GM21367 (cell line): ENCODE results near the gene LRRFIP2.
"Not testable (repeated sequence)": the region's sequence is repeated elsewhere in the genome, so short reads cannot be mapped to it uniquely, and the experiment has no call there.

Experiments
- ATAC-seq: cut with Tn5 transposase; IDR thresholded peaks from one replicate; pipeline ENCODE4 v1.9.1; 2021; ENCODE audit not compliant: unreplicated experiment

The LRRFIP2 gene

DNA sequence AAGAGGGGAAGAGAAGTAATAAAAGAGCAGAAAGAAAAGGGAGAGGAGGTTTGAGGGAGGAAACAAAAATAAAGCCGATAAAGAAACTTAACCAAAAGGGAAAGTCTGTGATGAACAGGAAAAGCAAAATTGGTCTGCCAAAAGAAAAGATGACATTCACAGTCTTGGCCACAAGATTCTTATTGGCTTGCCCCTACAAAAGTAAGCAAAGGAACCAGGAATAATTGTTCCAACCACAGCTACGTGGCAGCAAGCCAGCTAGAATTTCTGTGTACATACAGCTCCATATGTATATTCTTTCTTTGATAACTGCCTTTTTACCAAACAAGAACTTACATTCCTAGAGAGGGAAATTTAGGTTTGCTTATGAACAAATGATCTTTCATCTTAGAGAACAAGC, 101.5 kb downstream of the LRRFIP2 start:
- no peak for ATAC-seq

DNA sequence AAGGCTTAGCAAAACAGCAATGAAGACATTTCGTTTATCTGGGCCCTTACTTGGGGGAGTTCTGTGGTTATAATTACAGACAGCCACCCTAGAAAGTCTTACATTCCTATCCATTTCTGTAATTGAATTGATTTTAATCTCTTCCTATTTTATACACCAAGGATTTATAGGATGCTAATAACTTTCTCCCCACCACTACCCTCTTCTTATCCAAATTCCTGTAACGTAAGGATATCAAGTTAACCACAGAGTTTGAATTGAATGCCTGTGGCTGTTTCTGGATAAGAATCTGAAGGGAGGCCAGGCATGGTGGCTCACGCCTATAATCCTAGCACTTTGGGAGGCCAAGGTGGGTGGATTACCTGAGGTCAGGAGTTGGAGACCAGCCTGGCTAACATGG, 102.5 kb downstream of the LRRFIP2 start:
- ATAC-seq, result no peak

DNA sequence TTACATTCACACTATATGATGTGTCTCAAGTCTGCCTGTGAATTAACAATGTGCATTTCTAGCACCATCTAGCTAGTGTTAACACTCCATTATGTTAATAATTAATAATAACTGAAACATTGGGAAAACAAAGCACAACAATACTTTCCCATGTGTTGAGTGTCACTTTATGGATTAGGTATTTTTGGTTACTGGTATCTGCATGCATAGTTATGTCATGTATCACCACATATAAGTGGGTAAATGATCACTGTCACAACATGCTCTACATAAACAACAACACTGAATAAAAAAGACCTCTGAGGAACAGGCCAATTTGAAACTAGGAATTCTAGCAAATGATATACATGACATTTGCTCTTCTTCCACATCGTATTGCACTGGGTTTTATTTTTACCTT, 106.4 kb downstream of the LRRFIP2 start:
- ATAC-seq, result no peak

DNA sequence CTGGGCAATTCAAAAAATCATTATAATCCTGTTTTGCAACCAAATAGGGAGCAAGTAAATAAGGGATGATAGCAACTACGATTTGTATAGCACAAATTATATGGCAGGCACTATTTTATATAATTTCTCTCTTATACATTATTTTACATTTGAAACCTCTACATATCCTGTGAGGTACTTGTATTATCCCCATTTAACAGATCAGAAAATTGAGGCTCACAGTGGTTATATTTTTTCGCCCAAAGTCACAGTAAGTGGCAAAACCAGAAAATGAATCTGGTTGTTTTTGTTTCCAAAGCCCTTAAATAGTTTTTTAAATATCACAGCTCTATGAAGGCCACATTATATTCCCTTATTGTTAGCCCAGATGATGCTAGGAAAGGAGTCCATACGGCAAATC, 106.8 kb downstream of the LRRFIP2 start:
- ATAC-seq, result no peak

DNA sequence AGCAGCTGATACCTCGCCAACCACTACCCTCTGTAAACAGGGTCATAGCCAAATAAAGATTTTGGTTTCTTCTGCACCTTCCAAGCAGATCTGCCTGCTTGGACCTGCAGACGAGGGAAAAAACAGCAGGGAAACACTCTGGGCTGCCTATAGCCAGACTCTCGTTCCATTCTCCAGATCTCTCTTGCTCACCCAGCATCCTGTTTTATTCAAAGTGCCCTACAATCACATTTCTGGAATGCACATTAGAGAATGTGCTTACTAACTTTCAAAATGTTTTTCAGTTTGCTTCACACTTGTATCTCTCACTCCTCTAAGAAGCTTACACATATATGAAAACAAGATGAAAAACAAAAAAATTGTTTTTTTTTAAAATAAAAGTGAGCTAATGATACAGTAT, 109.6 kb downstream of the LRRFIP2 start:
- no peak for ATAC-seq

DNA sequence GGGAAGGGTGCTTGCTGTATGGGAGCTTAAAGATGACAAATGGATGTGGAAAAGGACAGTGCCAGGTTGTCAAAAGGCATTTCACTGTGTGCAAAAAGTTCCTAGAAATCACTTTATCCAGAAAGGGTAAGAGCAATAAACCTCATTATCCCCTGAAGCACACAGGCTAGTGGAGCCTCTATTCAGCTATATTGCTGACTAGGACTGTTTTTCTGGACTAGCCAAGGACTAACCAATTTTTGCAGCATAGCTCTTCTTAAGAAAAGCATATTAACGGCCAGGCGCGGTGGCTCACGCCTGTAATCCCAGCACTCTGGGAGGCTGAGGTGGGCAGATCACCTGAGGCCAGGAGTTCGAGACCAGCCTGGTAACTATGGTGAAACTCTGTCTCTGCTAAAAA, 116.3 kb downstream of the LRRFIP2 start:
- ATAC-seq, result no peak

DNA sequence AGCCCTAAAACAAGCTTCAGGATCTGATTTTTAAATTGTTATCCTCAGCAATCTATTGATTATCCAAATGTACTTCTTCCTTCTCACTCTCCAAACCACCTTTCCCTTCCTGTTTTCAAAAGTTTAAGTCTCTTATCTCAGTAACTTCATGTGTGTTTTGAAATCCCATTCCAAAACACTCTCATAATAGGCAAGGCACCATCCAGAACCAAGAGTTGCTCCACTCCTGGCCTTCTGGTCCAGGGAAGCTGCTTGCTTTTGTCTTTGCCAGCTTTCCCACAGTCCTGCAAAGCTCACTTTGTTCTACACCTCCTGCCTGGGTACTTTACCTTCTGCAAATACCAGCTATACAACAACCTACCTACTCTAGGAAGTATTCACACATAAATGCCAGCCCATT, 117.6 kb downstream of the LRRFIP2 start:
- ATAC-seq, result no peak

DNA sequence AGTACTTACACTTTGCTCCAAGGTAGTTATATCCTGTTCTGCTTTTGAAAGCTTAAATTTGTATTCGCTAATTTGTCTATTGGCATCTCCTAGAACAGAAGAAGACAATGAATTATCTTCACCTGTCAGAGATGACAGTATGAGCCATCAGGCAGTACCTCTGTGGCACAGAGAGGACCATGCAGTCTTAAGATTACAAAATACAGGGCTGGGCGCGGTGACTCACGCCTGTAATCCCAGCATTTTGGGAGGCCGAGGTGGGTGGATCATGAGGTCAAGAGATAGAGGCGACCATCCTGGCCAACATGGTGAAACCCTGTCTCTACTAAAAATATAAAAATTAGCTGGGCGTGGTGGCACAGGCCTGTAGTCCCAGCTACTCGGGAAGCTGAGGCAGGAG, 119.3 kb downstream of the LRRFIP2 start:
- not testable (repeated sequence) for ATAC-seq

DNA sequence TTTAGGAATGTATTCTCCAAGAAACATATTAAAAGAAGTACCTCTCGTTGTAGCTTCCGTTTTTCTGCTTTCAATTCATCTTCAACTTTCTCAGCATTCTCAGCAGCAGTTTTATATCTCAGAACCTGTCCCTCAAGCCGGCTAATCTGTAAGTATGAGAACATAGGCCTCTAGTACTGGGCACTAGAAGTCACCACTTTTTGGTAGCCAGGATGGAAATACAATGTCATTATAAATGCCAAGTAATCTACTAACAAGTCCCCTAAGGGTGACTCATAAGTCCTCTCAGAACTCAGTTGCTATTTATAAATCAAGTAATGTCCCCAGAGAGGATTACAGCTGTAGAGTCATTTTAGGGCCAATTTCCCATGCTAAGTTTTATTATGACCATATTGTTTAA, 120.0 kb downstream of the LRRFIP2 start:
- peak; percentile 92 for ATAC-seq

DNA sequence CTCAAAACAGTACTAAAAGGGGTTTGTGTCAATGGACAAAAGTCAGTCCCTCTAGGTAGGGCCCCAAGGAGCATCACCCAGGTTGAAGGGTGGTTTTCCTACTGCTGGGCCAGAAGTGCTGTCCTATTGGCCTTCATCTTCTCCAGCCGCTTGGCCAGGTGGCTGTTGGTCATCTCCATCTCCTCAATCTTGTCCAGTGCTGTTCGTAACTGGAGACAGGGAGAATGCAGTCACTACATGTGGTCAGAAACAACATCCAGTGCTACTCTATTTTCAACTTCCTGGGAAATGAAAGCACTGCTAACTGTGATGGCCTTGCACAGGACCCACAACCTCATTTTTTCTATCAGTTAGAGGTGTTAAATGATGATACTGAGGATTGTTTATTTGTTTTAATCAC, 120.6 kb downstream of the LRRFIP2 start:
- no peak for ATAC-seq

DNA sequence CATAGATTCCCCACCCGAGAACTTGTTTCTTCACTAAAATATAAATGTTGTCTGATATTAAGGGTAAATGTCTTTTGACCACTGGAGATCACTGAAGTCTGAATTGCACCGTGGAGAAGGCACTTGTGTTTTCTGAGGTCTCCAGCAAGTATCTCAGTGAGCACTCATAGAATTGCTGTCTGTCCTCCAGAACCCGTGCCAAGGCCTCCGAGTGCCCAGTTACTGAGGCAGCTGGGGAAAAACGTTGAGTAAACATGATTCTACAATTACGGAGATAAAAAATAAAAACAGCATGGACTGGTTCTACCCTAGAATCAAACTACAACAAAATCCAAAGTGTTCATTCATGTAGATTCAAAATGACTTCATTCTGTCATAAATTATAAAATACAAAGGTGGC, 121.0 kb downstream of the LRRFIP2 start:
- ATAC-seq, result no peak

DNA sequence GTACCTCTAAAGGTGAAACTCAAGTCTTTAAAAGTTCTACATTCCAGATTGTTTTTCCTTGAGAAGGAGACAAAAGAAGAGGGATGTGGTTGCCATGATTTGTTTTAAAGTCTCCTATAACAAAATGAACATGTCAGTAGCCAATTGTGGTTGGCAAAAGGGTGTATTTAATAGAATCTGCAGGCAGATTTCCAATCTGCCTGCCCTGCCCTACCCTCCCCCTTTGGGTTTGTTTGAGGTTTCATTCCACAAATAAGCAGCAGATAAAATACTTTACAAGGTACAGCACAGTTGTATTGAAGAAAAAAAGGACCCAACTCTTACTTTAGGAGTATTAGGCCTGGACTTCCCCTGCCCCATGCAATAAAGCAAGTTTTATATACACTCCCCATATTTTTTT, 121.5 kb downstream of the LRRFIP2 start:
- no peak for ATAC-seq

DNA sequence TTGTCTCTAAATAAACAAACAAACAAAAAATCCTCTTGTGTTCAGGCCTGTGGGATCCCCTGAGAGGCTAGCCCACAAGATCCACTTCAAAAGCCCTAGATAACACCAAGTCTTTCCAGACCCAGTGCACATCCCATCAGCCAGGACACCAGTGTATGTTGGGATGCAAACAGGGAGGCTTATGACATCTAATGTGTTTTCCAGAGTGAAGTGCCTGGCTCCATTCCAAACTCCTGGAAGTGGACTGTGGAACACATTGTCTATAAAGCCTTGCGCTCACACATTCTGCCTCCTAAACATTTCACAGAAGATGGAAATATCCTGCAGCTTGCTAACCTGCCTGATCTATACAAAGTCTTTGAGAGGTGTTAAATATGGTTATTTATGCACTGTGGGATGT, 124.1 kb downstream of the LRRFIP2 start:
- ATAC-seq, result no peak

DNA sequence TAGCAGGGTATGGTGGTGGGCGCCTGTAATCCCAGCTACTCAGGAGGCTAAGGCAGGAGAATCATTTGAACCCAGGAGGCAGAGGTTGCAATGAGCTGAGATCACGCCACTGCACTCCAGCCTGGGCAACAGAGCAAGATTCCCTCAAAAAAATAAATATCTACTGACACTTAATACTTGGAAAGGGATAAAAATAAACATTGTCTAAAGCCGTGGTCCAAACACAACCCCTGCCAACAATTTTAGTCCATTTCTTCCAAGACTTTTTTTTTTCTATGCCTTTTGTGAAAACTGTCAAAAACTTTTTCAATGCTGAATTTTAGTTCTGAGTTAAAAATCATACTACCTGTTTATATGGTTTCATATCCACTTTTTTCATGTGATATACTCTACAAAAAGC, 131.7 kb downstream of the LRRFIP2 start:
- ATAC-seq, result not testable (repeated sequence)

DNA sequence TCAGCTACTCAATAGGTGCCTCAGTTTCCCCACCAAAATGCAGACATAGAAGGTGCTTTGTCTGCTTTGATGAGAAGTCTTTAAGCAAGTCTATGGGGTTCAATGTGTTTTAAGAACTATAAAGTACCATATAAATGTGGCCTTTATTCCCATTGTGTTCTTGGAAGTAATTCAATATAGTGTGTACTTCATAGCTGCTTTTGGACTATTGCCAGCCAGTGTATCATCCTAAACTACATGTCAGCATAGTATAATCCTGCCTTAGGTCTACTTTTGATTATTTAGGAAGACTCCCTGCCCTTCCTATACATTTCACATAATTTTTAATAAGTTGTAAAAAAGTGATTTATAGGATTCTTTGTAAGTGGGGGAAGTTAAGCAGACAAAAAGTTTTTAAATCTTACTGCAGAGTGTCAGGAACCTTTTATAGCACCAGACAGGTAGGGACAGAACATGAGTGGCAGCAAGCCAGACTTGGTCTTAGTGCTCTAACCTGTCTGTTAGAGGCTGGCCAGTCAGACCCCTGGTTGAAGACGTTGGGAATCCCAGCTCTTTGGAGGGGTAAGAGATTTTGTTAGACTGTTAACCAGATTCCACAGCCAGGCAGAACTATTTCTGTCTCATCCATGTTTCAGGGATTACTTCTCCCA, 132.7 kb downstream of the LRRFIP2 start:
- ATAC-seq, result no peak

DNA sequence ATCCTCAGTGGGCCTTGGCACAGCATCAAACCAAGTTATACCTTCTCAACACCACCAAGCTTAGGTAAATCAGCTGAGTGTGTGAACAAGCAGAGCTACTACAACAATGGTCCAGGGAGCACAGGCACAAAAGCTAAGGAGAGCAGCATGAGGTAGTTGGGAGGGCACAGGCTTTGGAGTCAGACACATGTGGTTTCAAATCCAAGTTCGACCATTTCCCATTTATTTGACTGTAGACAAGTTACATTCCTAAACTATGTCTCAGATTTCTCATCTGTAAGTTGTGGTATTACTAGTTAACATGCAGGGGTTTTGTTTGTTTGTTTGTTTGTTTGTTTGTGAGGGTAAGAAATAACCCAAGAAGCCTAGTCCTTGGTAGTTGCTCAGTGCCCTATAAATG, 134.2 kb downstream of the LRRFIP2 start:
- ATAC-seq, result no peak

DNA sequence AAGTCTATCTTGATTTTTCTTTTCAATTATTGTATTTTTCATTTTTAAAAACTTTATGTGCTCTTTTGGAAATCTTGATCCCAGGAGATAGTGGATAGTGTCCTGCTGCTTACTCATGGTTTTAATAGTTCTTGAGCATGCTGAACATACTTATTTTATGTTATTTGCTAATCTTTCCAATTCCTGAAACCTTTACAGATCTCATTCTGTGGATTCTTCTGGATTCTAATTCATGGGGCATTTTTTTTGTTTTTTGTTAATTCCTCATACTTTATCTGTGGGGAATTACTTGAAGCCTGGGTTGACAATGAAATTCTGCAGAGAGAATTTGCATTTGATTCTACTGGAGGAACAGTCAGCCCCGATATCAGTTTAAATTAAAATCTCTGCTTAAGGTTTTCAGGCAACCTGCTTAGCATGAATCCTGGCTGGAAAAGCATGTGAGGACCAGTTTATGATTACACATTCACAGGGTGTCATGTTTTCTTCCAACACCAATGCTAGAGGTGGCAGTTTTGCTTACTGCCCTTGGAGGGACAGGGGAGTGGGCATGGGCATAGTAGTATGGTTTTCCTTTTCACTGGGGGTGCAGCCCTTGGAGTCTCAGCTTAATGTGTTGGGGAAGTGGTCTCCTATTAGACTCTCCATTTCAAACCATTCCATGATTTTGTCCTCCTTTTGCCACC, 135.1 kb downstream of the LRRFIP2 start:
- no peak for ATAC-seq

DNA sequence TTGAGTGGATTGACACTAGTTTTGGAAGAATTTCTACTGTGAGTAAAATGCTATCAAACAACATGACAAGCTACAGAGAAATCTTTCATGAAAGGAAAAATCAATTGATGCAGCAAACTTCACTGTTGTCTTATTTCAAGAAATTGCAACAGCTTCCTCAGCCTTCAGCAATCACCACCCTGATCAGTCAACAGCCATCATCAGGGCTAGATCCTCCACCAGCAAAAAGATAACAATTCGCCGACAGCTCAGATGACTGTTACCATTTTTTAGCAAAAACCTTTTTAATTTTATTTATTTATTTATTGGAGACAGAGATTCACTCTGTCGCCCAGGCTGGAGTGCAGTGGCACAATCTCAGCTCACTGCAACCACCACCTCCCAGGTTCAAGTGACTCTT, 137.0 kb downstream of the LRRFIP2 start:
- ATAC-seq, result no peak

DNA sequence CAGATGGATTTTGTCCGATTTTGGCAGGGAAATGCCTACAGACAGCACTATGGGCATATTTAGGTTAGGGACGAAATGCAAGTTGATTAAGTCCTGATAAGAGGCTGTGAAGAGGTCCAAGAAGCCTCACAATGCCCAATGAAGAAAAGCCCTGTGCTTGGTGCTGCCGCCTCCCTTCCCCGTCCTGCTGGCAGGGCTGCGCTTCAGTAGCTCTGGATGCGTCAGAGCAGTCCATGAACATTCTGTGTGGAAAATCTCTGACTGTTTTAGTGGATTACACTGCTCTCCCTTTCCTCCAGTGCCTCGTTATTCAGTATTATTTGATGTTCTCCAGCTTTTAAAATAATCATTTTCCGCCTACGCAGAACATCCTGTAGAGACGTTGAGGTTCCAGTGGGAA, 141.4 kb downstream of the LRRFIP2 start:
- no peak for ATAC-seq

DNA sequence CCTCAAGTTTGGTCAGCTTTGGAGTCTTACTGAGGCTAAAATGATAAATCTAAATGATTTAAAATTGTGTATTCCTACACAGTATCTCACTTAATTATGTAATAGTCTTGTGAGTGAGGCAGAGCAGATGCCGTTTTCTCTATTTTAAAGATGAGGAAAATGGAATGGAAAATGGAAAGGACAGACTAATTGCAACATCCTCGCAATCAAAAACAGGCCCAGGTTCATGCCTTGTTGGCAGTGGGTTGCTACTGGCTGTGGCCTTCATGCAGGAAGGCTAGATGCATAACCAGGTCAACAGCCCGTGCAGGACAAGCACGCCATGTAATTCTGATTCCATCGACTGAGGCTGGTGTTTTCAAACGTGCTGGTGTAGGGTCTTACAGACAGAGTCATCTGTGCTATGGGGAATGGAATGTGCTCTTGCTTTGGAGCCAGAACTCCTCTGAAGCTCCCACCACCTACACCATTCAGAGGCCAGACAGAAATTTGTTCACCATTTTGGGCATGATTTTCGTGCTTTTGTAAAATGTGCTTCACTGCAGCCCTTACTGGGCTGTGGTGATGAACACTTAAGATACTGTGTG, 143.2 kb downstream of the LRRFIP2 start:
- ATAC-seq, result no peak

DNA sequence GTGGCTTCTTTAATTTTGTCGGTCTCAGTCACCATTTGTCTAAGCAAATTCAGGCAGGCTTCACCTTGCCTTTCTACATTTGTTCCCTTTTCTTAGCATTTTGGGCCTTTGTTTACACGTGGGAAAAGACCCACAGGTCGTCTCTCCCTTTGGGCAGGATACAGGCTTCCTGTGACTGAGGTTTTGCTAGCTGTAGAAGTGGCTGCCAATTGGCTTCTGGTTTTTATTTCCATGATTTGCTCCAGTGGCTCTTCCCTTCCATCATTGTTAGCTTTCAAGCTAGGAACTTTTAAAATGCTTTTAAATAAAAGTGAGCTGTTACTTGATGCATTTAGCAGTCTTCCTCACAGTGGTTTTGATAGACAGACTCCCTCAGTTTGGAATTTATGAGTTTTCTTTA, 143.8 kb downstream of the LRRFIP2 start:
- ATAC-seq, result no peak

DNA sequence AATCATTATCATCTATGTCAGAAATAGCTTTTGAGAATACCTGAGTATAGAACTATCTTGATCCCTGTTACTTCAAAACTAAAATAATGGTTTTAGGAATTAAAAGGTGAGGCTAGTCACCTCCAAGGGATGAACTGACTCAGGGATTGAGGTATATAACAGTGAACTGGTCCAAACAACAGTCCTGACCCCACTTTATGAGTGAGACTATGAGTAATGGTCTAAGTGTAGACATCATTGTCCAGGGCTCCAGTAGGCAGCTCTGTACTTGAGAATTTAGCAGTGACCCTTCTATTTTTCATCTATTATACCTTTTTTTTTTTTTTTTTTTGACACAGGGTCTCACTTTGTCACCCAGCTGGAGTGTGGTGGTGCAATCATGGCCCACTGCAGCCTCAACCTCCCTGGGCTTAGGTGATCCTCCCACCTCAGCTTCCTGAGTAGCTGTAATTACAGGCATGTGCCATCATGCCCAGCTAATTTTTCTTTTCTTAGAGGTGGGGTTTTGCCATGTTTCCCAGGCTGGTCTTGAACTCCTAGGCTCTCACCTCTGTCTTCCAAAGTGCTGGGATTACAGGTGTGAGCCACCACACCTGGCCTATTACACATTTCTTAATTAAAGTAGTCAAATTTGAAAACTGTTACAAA, 144.7 kb downstream of the LRRFIP2 start:
- no peak for ATAC-seq
